Rectal smooth muscle tissue (tissue), 1 donor: ENCODE measurements around the gene CMTM3.

Source experiments
- H3K27ac ChIP-seq: one replicate; pipeline ENCODE4 v1.7.0; 2013; ENCODE audit warnings: low read depth, low read length, inconsistent platforms
- H3K27me3 ChIP-seq: one replicate; pipeline ENCODE4 v1.7.0; 2013; ENCODE audit warnings: low read length; ENCODE audit not compliant: control insufficient read depth, insufficient read depth
- H3K36me3 ChIP-seq: one replicate; pipeline ENCODE4 v1.7.0; 2013; ENCODE audit warnings: low read length; ENCODE audit not compliant: control insufficient read depth, insufficient read depth
- H3K4me1 ChIP-seq: one replicate; pipeline ENCODE4 v1.7.0; 2013; ENCODE audit warnings: low read length; ENCODE audit not compliant: control insufficient read depth, insufficient read depth
- H3K4me3 ChIP-seq: one replicate; pipeline ENCODE4 v1.7.0; 2013; ENCODE audit warnings: low read length
- H3K9ac ChIP-seq: one replicate; pipeline ENCODE4 v1.7.0; 2013; ENCODE audit warnings: low read length

Gene CMTM3

GRCh38 chr16:66634527-66635196, 30.2 kb downstream of the CMTM3 start:
- no peaks in the 10 kb centered on the region for H3K4me1 ChIP-seq
- H3K4me3 ChIP-seq = no peak overlapping the region
- no peak overlapping the region for H3K9ac ChIP-seq
- H3K36me3 ChIP-seq = no peaks in the 10 kb centered on the region
- no peaks in the 10 kb centered on the region for H3K27me3 ChIP-seq
- no peak overlapping the region for H3K27ac ChIP-seq

- H3K27me3 ChIP-seq = no peaks in the 10 kb centered on the region
- no peak overlapping the region for H3K9ac ChIP-seq
- H3K36me3 ChIP-seq = no peaks in the 10 kb centered on the region
- no peaks in the 10 kb centered on the region for H3K4me1 ChIP-seq
- H3K27ac ChIP-seq = no peak overlapping the region
- no peak overlapping the region for H3K4me3 ChIP-seq
Measured at GRCh38 chr16:66635406-66635805, 30.9 kb downstream of the CMTM3 start.

GRCh38 chr16:66636199-66636598, 31.7 kb downstream of the CMTM3 start:
- Histone ChIP-seq H3K27me3 (no peaks in the 10 kb centered on the region), H3K27ac (no peak overlapping the region), H3K36me3 (no peaks in the 10 kb centered on the region), H3K4me3 (no peak overlapping the region), H3K4me1 (no peaks in the 10 kb centered on the region), H3K9ac (no peak overlapping the region)

- Histone ChIP-seq H3K27me3 (no peaks in the 10 kb centered on the region), H3K27ac (no peak overlapping the region), H3K4me1 (no peaks in the 10 kb centered on the region), H3K4me3 (no peak overlapping the region), H3K9ac (no peak overlapping the region), H3K36me3 (no peaks in the 10 kb centered on the region)
Measured at GRCh38 chr16:66637806-66638205, 33.3 kb downstream of the CMTM3 start.

- Histone ChIP-seq H3K27ac (no peak overlapping the region), H3K36me3 (no peaks in the 10 kb centered on the region), H3K9ac (no peak overlapping the region), H3K27me3 (no peaks in the 10 kb centered on the region), H3K4me1 (no peaks in the 10 kb centered on the region), H3K4me3 (no peak overlapping the region)
Measured at GRCh38 chr16:66639091-66639885, 34.8 kb downstream of the CMTM3 start.

GRCh38 chr16:66640724-66641314, 36.3 kb downstream of the CMTM3 start:
- no peak overlapping the region for H3K9ac ChIP-seq
- no peak overlapping the region for H3K4me3 ChIP-seq
- H3K27me3 ChIP-seq = no peaks in the 10 kb centered on the region
- H3K27ac ChIP-seq = no peak overlapping the region
- H3K4me1 ChIP-seq = no peaks in the 10 kb centered on the region
- H3K36me3 ChIP-seq = no peaks in the 10 kb centered on the region

GRCh38 chr16:66641387-66641786, 36.9 kb downstream of the CMTM3 start:
- Histone ChIP-seq H3K9ac (no peak overlapping the region), H3K4me1 (no peaks in the 10 kb centered on the region), H3K4me3 (no peak overlapping the region)

GRCh38 chr16:66647866-66648265, 43.4 kb downstream of the CMTM3 start:
- Histone ChIP-seq H3K4me1 (no peaks in the 10 kb centered on the region), H3K27me3 (no peaks in the 10 kb centered on the region), H3K9ac (no peak overlapping the region), H3K4me3 (no peak overlapping the region), H3K36me3 (no peaks in the 10 kb centered on the region), H3K27ac (no peak overlapping the region)

More at GRCh38 chr16:66641387-66641786, 36.9 kb downstream of the CMTM3 start:
- no peaks in the 10 kb centered on the region for H3K27me3 ChIP-seq
- H3K36me3 ChIP-seq = no peaks in the 10 kb centered on the region
- no peak overlapping the region for H3K27ac ChIP-seq

- no peaks in the 10 kb centered on the region for H3K27me3 ChIP-seq
- no peak overlapping the region for H3K27ac ChIP-seq
- H3K4me3 ChIP-seq = no peak overlapping the region
- no peak overlapping the region for H3K9ac ChIP-seq
- no peaks in the 10 kb centered on the region for H3K4me1 ChIP-seq
- no peaks in the 10 kb centered on the region for H3K36me3 ChIP-seq
Measured at GRCh38 chr16:66649167-66649566, 44.7 kb downstream of the CMTM3 start.

- Histone ChIP-seq H3K4me3 (no peak overlapping the region), H3K36me3 (no peaks in the 10 kb centered on the region), H3K27me3 (no peaks in the 10 kb centered on the region), H3K9ac (no peak overlapping the region), H3K27ac (no peak overlapping the region), H3K4me1 (no peaks in the 10 kb centered on the region)
Measured at GRCh38 chr16:66649636-66650205, 45.2 kb downstream of the CMTM3 start.

GRCh38 chr16:66650707-66651473, 46.4 kb downstream of the CMTM3 start:
- Histone ChIP-seq H3K27ac (no peak overlapping the region), H3K4me1 (no peaks in the 10 kb centered on the region), H3K4me3 (peak overlapping the region; percentile 23), H3K27me3 (no peaks in the 10 kb centered on the region), H3K9ac (no peak overlapping the region), H3K36me3 (no peaks in the 10 kb centered on the region)

- H3K9ac ChIP-seq = no peak overlapping the region
- H3K36me3 ChIP-seq = no peaks in the 10 kb centered on the region
- no peaks in the 10 kb centered on the region for H3K27me3 ChIP-seq
- no peaks in the 10 kb centered on the region for H3K4me1 ChIP-seq
- H3K27ac ChIP-seq = no peak overlapping the region
- no peak overlapping the region for H3K4me3 ChIP-seq
Measured at GRCh38 chr16:66651474-66651765, 46.9 kb downstream of the CMTM3 start.
